ENCODE results near the gene CHRND. TPM values are rescaled to one million over a fixed set of nuclear protein-coding genes. Genes with fewer than 3 reads are reported as not detected.

Gene CHRND
- total and polyA plus RNA-seq, 2 of the 8 experiments (the other 6 are each of a cell fraction or from before 2014, with no cell fraction given) = 0.24 TPM; not detected in 1

DNA sequence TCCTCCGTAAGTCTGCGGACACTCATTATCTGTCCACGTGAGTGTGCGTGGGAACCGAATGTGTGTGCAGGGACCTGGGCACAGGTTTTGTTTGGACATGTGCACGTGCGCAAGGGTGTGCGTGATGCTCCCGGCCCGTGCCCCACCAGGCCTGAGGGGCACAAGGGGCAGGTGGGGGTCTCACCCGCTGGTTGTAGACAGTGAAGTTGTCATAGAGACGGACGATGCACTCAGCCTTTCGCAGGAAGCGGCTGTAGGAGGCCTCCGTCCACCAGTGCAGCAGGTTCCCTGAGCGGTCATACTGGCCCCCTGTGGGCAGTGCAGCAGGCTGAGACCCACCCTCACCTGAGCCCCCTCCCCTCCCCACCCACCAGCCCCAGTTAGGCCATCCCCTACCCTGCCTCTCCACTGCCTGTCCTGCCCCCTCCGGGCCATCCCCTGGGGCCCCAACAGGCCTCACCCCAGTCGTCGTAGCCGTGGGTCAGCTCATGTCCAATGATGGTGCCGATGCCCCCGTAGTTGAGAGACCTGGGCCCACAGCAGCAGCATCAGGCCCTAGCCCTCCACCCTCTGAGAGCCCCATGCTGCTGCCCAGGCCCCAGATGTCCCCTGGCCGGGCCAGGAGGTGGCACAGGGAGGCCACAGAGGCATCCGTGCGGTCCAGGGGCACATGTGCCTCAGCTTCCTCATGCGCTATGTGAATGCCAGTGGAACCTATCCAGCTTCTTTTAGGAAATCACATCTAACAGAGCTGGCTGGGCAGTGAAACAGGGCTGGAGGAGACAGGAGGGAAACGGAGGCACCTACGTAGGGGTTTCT lies 44.4 kb upstream of the CHRND start:
- ChIA-PET CTCF (ENCODE audit: partially characterized antibody) (interaction anchor here (0.6 to 4.5 kb wide), 6 partner anchors 8 to 110 kb away, joined by 3 to 17 read pairs (median 5); no protein-coding TSS in a partner anchor), POLR2A (ENCODE audit: partially characterized antibody) (no interaction called here)
- Histone ChIP-seq H2AK5ac (ENCODE audit: low read depth, low read length) (no peak overlapping the region), H4K91ac (replicated peaks; ENCODE audit: insufficient read length, low read length) (no peak overlapping the region), H2BK5ac (ENCODE audit: low read depth, low read length) (no peak overlapping the region), H3K56ac (replicated peaks; ENCODE audit: insufficient read length, low read depth, low read length) (no peak overlapping the region), H3K27ac (ENCODE audit: low read depth, low read length) (no peak overlapping the region), H4K20me1 (replicated peaks in 1 of 2; ENCODE audit: control insufficient read depth in 1 of 2, insufficient read depth in 2 of 2, low read length in 2 of 2) (peaks cover 4 to 13% of the 10 kb centered on the region in 2 experiments), H2AFZ (ENCODE audit: low read length) (no peak overlapping the region), H3K36me3 (ENCODE audit: control insufficient read depth in 2 of 4, insufficient read depth in 4 of 4, low read length in 3 of 4) (peaks cover 0 to 10% (median 0%) of the 10 kb centered on the region in 4 experiments; a peak in 1 of 8 replicates), H3K4me3 (ENCODE audit: extremely low read depth in 1 of 4, insufficient read depth in 2 of 4, low read depth in 3 of 4, low read length in 4 of 4) (no peak overlapping the region), H3K27me3 (replicated peaks in 1 of 4; ENCODE audit: control insufficient read depth in 3 of 4, extremely low read depth in 1 of 4, insufficient read depth in 3 of 4, low read length in 3 of 4) (peaks cover 26 to 31% (median 27%) of the 10 kb centered on the region in 4 experiments), H4K8ac (ENCODE audit: extremely low read depth, insufficient read depth, low read length) (no peak overlapping the region), H3K9ac (replicated peaks in 1 of 4; ENCODE audit: extremely low read depth in 1 of 4, low read depth in 3 of 4, low read length in 3 of 4) (no peak overlapping the region), H2BK120ac (replicated peaks; ENCODE audit: low read depth, low read length) (no peak overlapping the region), H2BK15ac (ENCODE audit: low read length) (no peak overlapping the region), H4K5ac (ENCODE audit: insufficient read length, low read depth, low read length) (no peak overlapping the region), H3K79me2 (ENCODE audit: control insufficient read depth in 1 of 2, insufficient read depth in 2 of 2, low read length in 2 of 2) (no peaks in the 10 kb centered on the region), H3K18ac (ENCODE audit: extremely low read depth, low read length) (no peak overlapping the region), H3K79me1 (ENCODE audit: low read depth, low read length) (no peaks in the 10 kb centered on the region), H3K9me3 (ENCODE audit: insufficient read depth in 2 of 2, low read depth in 1 of 2, low read length in 1 of 2) (no peaks in the 10 kb centered on the region), H2BK20ac (ENCODE audit: low read length) (no peak overlapping the region), H3K23me2 (ENCODE audit: low read depth, low read length) (peaks cover 8% of the 10 kb centered on the region; the same call in 1 of the 2 replicates), H2BK12ac (ENCODE audit: low read depth, low read length) (no peak overlapping the region), H3K4me2 (ENCODE audit: insufficient read depth in 1 of 2, low read depth in 2 of 2, low read length in 2 of 2) (no peak overlapping the region), H3K14ac (ENCODE audit: insufficient read length) (no peak overlapping the region), H3K23ac (ENCODE audit: insufficient read length) (no peak overlapping the region), H3K4ac (replicated peaks; ENCODE audit: insufficient read length, low read depth, low read length) (no peak overlapping the region), H3K4me1 (replicated peaks in 1 of 4; ENCODE audit: control insufficient read depth in 3 of 4, insufficient read depth in 4 of 4, low read length in 3 of 4) (peaks cover 0 to 10% (median 5%) of the 10 kb centered on the region in 4 experiments; a peak in 5 of 7 replicates)
- FAIRE-seq = no peak
- DNase-seq (ENCODE audit: low read depth in 1 of 2, low spot score in 2 of 2) = no peak
- 89% methylated on average over 28 of the region's 29 CpGs; no CpG with 5 or more reads in 1 of the 2 experiments for WGBS, 2 experiments (ENCODE audit: extremely low coverage in 1 of 2, insufficient coverage in 1 of 2, insufficient read length in 1 of 2, insufficient replicate concordance in 2 of 2, low coverage in 1 of 2, low lambda C conversion rate in 2 of 2, missing lambda C conversion rate in 1 of 2)
- TF ChIP-seq SP4 (IDR thresholded peaks at IDR 0.05; ENCODE audit: low read length) = no peak
- no peak for TF ChIP-seq KDM1A (IDR thresholded peaks at IDR 0.05; ENCODE audit: borderline replicate concordance, low read length)
- no peak for TF ChIP-seq BACH1 (IDR thresholded peaks at IDR 0.05; ENCODE audit: low read length)
- no peak for TF ChIP-seq RXRA (IDR thresholded peaks at IDR 0.05; ENCODE audit: insufficient read depth, low read depth, low read length)
- TF ChIP-seq KDM5A (IDR thresholded peaks at IDR 0.05; ENCODE audit: low read length) = no peak
- no peak for TF ChIP-seq RAD21 (IDR thresholded peaks at IDR 0.05 in 1 of 2, conservative IDR thresholded peaks at IDR 0.05 in 1 of 2; ENCODE audit: low read depth in 2 of 2, low read length in 2 of 2)
- TF ChIP-seq HDAC2 (IDR thresholded peaks at IDR 0.05; ENCODE audit: borderline replicate concordance in 1 of 2, low read depth in 2 of 2, low read length in 2 of 2) = no peak
- TF ChIP-seq FOSL1 (IDR thresholded peaks at IDR 0.05; ENCODE audit: insufficient read depth, low read depth, low read length) = no peak
- no peak for TF ChIP-seq SAP30 (IDR thresholded peaks at IDR 0.05; ENCODE audit: insufficient read depth, insufficient replicate concordance, low read length)
- no peak for TF ChIP-seq CREB1 (IDR thresholded peaks at IDR 0.05)
- no peak for TF ChIP-seq RNF2 (IDR thresholded peaks at IDR 0.05; ENCODE audit: borderline replicate concordance, low read depth, low read length, missing control alignments, poor library complexity, severe bottlenecking)
